GM12873 (cell line): Measurements from ENCODE around the gene AUTS2.

Experiments
- CTCF ChIP-seq: IDR thresholded peaks from 2 replicates; pipeline ENCODE4 v1.5.1; 2012; ENCODE audit warnings: low read depth, mild to moderate bottlenecking, moderate library complexity, low read length, control low read depth; ENCODE audit not compliant: insufficient read depth; ENCODE audit errors: missing control alignments

The AUTS2 gene

GRCh38 chr7:70659263-70659662 lies 1061.0 kb downstream of the AUTS2 start:
- TF ChIP-seq CTCF, result no peak

- no peak for TF ChIP-seq CTCF
Observed at GRCh38 chr7:70660154-70660818, 1062.0 kb downstream of the AUTS2 start.

DNA sequence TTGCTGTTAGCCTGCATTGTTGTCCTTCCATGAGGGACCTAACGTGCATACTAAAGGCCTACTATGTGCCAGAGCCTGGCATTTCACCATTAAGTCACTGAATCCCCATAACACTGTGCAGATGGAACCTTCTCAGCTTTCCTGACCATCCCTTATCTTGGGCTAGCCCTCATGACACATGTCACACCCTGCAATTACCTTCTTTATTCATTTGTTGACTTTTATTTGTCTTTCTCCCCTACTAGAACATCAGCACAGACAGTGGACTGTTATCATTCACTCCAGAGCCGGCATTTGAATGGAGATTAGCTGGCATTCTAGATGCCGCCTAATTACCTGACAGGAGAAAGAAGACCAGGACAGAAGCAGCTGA lies 1062.5 kb downstream of the AUTS2 start:
- no peak for TF ChIP-seq CTCF

DNA sequence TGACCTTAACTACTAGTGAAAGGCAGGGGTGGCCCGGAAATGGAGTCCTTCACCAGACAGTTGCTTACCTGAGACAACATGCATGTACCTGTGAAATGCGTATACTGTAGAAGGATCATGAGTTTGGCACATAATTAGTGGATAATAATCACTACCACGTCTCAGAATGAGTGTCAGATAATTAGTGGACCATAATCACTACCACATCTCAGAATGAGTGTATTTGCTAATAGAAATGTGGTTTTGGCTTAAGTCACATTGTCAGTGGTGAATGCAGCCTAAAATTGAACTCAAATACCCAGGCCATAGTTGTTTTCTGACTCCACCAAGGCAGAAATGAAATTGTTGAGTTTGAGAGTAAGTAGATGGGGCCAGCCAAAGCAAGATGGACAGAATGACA lies 1065.4 kb downstream of the AUTS2 start:
- no peak for TF ChIP-seq CTCF

- TF ChIP-seq CTCF, result no peak
Observed at GRCh38 chr7:70665997-70666396, 1067.7 kb downstream of the AUTS2 start.

- TF ChIP-seq CTCF, result no peak
Observed at GRCh38 chr7:70667406-70667805, 1069.1 kb downstream of the AUTS2 start.

DNA sequence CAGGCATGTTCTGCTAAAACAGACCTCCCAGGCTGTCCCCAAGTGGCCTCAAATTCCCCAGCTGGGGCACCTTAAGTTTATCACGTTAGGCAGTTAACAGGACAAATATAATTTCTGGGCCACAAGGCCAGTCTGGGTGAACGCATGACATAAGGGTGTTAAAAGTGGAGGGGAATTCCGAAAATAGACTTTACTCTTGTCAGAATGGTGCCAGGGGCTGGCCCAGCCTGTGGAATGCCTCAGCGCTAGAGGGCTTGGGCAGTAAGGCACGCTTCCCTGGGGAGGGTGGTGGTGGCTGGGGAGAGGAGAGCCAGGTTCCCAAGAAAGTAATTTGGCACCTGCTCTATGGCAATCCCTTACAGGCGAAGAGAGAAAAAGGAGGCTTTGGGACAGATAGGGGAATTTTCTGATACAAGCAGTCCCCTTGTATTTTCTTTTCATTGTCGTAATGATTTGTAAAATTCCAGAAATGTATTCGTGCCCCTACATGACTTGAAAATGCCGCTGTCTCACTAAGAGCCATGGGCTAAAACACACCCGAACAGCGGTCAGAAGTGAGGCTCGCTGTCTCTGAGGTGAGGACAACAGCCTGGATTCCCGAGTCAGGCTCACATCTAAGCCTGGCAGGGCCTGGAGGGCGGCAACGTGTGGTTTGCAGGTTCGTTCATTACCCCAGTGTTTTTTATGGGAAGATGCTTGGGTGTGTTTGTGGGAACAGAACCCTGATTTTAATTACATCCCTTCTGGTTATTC lies 1070.5 kb downstream of the AUTS2 start:
- TF ChIP-seq CTCF, result no peak
